Measurements from ENCODE around the gene LAMTOR1.
A peak's percentile ranks its signal among the peaks of the same experiment; 100 is the strongest.
"Not testable (repeated sequence)": the region's sequence is repeated elsewhere in the genome, so short reads cannot be mapped to it uniquely, and the experiment has no call there.

Gene LAMTOR1

DNA sequence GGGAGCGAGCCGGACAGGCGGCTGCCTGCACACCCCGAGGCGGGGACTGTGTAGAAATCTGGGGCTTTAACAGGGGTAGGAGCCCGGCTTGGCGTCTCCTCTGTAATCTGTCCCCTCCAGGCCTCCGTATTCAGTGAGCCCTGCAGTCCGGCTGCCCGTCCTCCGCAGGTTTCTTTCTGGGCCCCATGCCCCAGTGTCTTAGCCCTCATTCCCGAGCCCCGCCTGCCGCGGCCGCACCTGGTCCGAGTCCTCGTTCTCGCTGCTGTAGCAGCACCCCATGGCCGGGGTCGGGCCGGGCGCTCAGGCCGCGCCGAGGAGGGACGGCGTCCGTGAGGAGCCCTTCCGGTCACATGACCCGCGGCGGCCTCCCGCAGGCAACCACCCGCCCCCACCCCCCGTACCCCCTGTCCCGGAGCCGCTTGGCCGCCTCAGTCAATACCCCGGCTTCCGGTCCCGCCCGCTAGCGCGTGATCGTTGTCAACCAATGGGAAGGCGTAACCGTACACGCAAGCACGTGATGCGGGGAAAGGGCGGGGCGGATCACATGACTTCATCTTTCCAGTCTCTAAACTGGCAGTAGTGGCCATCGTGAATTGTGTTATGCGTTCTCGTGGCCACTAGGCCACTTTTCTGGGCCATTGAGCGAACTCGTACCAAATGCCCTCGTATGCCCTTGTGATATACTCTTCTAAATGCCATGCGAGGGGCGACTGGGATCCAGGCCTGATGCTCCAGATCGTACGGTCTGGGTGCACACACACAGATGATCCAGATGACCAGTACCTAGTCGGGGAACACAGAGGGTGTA lies at the start of gene LAMTOR1:
Gene LAMTOR1 (minus strand): TSS at position 352 of the 808 bp plus-strand sequence. CDS start 73 bp downstream, at position 279.
- DNase-seq = peak; percentile 97

GRCh38 chr11:72150882-72151281 lies 47.8 kb upstream of the LAMTOR1 start:
- no peak for DNase-seq

- no peak for DNase-seq
Measured at GRCh38 chr11:72146625-72147024, 43.5 kb upstream of the LAMTOR1 start.

DNA sequence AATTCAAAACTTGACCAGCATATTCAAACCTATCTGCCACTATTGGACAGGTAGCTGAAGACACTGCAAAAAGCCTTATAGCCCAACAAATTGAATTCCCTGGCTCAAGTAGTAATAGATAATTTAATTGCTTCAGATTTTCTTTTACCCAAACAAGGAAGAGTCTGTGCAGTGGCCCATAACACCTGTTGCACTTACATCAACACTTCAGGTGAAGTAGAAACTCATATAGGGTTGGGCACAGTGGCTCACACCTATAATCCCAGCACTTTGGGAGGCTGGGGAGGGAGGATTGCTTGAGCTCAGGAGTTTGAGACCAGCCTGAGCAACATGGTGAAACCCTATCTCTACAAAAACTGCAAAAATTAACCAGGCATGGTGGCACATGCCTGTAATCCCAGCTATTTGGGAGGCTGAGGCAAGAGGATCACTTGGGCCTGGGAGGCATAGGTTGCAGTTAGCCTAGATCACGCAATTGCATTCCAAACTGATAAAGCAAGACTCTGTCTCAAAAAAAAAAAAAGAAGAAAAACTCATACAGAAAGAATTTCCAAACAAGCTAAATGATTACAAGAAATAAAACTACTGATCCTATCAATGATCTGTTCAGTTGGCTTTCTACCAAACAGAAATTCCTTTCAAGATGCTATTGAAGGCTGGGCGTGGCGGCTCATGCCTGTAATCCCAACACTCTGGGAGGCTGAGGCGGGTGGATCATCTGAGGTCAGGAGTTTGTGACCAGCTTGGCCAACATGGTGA lies 41.9 kb upstream of the LAMTOR1 start:
- no peak for DNase-seq

GRCh38 chr11:72142543-72142942 lies 39.4 kb upstream of the LAMTOR1 start:
- DNase-seq = not testable (repeated sequence)

- DNase-seq = not testable (repeated sequence)
Measured at GRCh38 chr11:72142086-72142485, 39.0 kb upstream of the LAMTOR1 start.

GRCh38 chr11:72141066-72141465 lies 38.0 kb upstream of the LAMTOR1 start:
- no peak for DNase-seq

GRCh38 chr11:72140661-72141060 lies 37.6 kb upstream of the LAMTOR1 start:
- DNase-seq = no peak

- DNase-seq = no peak
Measured at GRCh38 chr11:72139500-72139899, 36.4 kb upstream of the LAMTOR1 start.

DNA sequence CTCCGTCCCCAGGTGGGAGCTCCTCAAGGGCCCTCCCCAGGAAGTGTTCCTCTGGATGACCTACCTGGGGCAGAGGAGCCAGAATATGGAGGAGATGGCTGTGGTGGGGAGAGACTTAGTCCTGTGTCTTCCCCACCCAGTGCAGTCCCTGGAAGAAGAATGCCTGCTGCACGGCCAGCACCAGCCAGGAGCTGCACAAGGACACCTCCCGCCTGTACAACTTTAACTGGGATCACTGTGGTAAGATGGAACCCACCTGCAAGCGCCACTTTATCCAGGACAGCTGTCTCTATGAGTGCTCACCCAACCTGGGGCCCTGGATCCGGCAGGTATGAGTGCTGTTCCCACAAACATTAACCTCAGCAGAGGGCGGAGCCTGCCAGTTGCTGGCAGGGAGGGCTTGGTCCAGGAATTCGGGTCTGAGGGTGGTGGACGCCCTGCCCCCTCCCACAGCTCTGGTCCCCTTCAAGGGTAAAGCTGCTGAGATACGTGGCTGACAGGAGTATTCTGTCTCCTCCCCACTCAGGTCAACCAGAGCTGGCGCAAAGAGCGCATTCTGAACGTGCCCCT lies 35.8 kb upstream of the LAMTOR1 start:
- no peak for DNase-seq

- DNase-seq = no peak
Measured at GRCh38 chr11:72136684-72137262, 33.7 kb upstream of the LAMTOR1 start.

- DNase-seq = peak; percentile 33
Measured at GRCh38 chr11:72135891-72136683, 33.0 kb upstream of the LAMTOR1 start.

DNA sequence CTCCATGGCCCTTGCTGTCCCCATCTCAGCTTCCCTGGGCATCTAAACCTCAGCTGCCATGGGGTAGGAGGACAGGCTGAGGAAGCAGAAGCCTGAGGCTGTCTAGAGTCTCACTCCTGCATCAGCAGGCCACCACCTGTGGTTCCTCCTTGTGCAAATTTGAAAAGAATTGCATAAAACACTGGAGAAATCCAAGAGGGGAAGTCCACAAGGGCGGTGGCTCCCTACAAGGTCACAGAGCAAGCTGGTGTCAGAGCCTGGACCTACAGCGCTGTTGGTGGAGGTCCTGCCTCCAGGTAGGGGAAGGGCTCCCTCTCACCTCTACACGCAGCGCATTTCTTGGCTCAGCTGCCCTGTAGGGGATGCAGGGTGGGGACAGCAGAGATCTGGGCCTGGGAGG lies 32.4 kb upstream of the LAMTOR1 start, which contains the start of gene FOLR3:
Gene FOLR3 (plus strand): TSS at position 253 of the 400 bp plus-strand sequence. CDS start 228 bp downstream, outside the sequence.
- not testable (repeated sequence) for DNase-seq

DNA sequence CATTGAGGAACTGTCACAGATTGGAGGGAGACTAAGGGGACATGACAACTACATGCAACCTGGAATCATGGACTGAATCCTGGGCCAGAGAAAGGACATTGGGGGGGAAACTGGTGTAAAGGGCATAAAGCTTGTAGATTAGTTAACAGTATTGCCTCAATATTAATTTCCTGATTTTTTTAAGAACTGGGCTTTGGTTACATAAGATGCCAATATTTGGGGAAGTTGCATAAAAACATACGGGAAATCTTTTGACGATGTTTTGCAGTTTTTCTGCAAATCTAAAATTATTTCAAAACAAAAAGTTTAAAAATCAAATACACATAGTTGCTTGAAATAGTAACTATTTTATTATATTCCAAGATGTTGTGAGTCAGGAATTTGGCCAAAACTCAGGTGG lies 29.5 kb upstream of the LAMTOR1 start:
- DNase-seq = no peak

GRCh38 chr11:72129381-72129780 lies 26.3 kb upstream of the LAMTOR1 start:
- peak; percentile 1 for DNase-seq

DNA sequence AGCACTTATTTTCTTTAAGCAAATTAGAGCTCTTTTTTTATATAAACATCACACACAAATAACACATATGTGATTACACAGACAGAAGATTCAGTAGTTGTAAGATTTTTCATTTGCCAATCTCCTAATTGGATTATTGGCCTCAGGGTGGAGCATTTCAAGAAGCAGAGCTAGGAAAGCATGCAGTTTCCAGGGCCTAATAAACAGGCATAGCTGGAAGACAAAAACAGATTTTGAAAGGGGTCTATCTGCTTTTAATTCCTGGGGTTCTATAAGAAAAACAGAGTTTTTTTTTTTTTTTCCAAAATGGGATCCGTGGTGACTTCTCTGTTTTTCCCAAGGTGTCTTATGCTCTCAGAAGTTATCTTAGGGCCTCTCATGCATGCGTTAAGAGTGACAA lies 24.8 kb upstream of the LAMTOR1 start:
- no peak for DNase-seq

DNA sequence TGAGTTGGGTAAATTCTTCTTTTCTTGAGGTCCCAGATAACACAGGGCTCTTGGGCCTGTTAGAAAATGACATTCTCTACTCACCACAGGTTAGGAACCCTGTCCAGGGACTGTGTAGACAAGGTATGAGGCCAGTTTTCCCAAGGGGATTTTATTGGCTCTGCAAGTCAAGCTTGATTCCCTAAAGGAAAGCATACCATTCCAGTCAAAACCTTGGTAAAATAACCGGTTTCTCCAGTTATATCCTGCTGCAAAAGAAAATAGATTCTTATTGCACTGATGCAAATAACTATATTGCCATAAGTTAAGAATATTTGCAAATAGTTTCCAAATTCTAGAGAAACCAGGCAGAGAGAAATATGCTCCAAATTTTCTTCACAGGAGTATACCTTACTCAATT lies 22.9 kb upstream of the LAMTOR1 start:
- no peak for DNase-seq

- no peak for DNase-seq
Measured at GRCh38 chr11:72124046-72124445, 20.9 kb upstream of the LAMTOR1 start.

GRCh38 chr11:72123117-72123653 lies 20.1 kb upstream of the LAMTOR1 start:
- DNase-seq = no peak

- no peak for DNase-seq
Measured at GRCh38 chr11:72122607-72123006, 19.5 kb upstream of the LAMTOR1 start.

DNA sequence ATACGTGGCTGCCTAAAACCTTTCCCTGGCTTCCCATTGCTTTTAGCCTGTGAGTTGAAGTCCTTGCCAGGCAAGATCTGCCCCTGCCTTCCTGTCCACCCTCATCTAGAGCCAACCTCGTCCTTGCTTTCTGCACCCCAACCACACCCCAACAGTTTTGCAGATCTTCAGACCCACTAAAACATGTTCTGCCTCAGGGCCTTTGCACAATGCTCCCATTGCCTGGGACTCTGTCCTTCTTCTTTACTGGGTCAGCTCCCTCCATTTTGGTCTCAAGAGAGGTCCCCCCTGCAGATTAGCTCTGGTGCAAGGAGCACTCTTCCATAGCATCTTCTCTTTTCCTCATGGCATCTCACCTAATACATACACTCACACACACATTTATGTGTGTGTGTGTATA lies 17.8 kb upstream of the LAMTOR1 start:
- no peak for DNase-seq

- DNase-seq = no peak
Measured at GRCh38 chr11:72119198-72119597, 16.1 kb upstream of the LAMTOR1 start.

Measured in activated CD8-positive, alpha-beta memory T cell treated with anti-CD3 and anti-CD28 coated beads, Interleukin-2, amount 50 U/mL, for 48 hours (primary cell).